OCI-M2 (cell line): ENCODE data around the gene USP48.

Experiments
- DNase-seq: peaks from one replicate; lab custom pipeline; 2025; ENCODE audit not compliant: unreplicated experiment; lab: John Stamatoyannopoulos, UW

USP48 gene

GRCh38 chr1:21655259-21655658, 127.7 kb downstream of the USP48 start:
- DNase-seq, result no peak

DNA sequence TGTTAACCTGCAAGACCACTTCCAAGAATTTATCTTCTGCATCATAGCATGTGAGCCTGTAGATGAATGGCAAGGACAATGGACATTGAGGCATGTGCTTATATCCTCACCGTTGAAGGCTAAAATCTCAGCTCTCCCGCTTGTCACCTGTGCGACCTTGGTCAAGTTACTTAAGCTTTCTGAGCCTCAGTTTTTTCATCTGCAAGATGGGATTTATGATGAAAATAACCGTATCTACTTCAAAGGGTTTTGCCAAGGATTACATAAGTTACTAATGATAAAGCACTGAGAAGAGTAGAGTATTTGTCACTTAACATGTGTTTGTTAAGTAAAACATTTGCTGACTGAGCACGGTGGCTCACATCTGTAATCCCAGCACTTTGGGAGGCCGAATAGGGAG, 128.7 kb downstream of the USP48 start:
- no peak for DNase-seq

DNA sequence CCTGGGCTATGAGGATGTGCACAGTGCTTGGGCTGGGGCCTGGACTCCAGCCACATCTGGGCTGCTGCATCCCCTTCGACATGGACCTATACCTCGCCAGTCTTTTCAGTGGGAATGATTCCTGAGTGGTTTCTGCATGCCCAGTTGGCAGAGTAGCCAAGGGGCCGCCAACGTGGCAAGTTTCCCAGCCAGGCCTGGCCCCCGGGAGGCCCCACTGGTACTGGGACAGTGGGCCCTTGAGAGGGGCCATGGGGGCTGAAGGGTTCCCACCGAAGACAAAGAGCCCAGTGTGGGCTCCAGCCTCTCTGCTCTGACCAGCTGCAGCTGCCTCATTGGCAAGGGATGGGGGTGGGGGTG, 129.2 kb downstream of the USP48 start:
- DNase-seq, result no peak

- DNase-seq, result no peak
Measured at GRCh38 chr1:21652937-21653743, 129.8 kb downstream of the USP48 start.

GRCh38 chr1:21652101-21652936, 130.6 kb downstream of the USP48 start:
- no peak for DNase-seq

DNA sequence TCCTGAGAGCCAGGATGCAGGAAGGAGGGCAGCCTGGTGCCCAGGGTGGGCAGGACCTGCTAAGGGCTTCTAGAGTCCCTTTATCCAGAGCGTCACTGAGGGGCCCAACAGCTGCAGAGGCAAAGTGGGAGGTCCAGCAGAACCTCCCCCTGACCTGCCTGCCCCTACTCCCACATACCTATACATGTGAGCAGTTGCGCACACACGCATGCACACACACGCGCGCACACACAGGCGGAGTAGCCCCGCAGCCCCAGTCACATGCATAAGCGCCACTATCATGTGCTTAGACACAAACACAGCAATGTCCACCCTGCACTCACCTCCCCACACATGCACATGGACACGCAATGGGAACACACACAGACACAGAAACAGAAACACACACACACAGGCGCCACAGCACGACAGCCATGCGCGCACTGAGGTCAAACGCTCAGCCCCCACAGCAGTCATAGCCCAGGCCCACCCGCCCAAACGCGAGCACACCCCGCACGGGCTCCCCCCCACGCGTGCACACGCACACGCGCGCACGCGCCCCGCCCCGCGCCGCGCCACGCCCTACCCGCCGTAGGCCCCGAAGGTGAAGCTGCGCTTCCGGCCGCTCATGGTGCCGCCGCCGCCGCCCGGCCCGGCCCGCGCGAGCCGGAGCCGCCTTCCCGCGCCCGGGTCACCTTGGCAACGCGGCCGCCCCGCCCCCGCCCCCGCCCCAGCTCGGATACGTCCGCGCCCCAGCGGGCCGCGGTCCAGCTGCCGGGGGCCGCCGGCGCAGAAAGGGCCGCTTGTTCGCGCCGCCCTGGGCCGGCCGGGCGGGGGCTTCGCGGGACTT, 131.5 kb downstream of the USP48 start:
- no peak for DNase-seq

GRCh38 chr1:21650400-21650799, 132.5 kb downstream of the USP48 start:
- DNase-seq, result no peak

GRCh38 chr1:21649315-21649714, 133.6 kb downstream of the USP48 start:
- no peak for DNase-seq

- DNase-seq, result no peak
Measured at GRCh38 chr1:21648791-21649190, 134.2 kb downstream of the USP48 start.

- no peak for DNase-seq
Measured at GRCh38 chr1:21648352-21648730, 134.6 kb downstream of the USP48 start.

DNA sequence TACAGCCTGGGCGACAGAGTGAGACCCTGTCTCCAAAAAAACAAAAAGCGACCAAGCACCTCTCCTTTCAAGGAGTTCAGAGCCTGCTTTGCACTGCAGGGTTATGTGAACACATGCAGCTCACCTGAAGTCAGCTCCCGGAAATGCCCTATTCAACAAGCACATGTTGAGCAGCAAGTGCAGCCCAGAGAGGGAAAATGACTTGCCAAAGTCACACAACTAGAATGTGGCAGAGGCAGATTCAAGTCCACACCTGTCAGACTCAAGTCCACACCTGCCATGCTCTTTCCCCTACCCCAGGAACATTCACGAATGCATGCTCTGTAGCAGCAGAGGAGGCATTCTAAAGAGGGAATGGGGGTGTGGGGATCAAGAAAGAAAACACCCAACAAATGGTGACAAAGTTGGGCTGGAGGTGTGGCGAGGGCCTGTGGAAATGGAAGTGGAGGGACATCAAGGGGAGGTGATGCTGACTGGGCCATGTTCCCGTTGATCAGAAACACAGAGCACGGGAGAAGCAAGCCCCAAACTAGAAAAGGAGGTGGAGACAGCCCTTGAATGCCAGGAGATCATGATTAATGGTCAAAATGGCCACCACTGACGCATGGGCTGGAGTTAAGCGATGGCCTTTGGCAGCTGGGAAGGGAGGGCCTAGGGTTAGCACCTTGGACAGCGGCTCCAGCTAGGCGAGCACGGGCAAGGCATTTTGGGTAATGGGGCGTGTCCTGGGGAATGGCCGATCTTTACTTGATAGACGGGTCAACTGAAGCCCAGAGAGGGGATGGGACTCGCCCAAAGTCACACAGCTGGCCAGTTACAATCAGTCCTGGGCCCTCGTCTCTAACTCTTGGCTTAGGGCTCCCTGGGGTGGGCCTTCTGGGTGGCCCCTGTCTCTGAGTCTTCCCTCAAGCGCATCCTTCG, 135.3 kb downstream of the USP48 start:
- DNase-seq, result peak; percentile 5

- no peak for DNase-seq
Measured at GRCh38 chr1:21645550-21645949, 137.4 kb downstream of the USP48 start.

DNA sequence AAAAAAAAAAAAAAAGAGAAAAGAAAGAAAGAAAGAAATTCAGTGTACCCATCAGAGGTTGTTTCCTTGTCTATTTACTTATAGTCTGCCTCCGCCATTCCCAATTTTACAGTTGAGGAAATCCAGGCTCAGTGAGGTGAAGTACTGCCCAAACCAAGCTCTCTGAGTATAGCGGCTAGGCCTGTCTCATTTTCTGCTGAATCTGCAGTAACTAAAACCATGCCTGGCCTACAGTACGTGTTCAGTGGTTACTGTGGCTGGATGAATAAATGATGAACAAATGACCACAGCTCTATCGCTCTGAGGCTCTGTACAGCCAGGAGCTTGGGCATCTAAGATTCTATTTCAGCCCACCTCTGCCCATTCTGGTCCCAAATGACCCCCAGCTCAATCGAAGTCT, 138.0 kb downstream of the USP48 start:
- DNase-seq, result no peak

GRCh38 chr1:21644348-21644747, 138.6 kb downstream of the USP48 start:
- DNase-seq, result no peak

- no peak for DNase-seq
Measured at GRCh38 chr1:21643624-21644023, 139.3 kb downstream of the USP48 start.

DNA sequence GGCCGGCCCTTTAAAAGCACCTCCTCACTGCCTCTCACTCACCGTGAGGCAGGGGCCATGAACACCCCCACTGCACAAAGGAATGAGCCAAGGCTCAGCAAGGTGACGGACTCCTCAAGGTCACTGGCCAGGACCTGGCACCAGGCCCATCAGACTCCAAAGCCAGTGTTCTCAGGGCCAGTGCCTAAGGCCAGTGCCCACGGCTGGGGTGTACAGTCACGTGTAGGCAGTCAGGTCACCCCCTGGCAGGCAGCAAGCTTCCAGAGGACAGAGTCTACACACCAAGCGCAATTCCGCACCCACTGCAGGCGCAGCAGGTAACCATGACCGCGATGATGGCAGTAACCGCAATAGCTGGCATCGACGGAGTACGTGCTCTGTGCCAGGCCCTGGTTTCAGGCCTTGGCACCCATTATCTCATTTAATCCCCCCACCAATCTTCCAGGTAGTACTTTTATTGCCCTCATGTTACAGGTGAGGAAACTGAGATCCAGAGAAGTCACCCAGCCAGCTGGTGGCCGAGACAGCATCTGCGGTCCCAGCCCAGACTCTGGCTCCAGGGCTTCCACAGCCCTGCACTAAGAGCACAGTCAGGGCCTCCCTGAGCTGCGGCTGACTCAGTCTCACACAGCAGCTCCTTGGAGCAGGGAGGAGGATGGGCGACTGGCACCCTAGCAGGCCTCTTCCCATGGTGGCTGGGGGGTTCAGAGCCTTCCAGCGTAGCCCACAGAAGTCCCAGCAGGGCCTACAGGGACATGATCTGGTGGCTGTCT, 140.8 kb downstream of the USP48 start:
- DNase-seq, result no peak

- no peak for DNase-seq
Measured at GRCh38 chr1:21641537-21641936, 141.4 kb downstream of the USP48 start.

DNA sequence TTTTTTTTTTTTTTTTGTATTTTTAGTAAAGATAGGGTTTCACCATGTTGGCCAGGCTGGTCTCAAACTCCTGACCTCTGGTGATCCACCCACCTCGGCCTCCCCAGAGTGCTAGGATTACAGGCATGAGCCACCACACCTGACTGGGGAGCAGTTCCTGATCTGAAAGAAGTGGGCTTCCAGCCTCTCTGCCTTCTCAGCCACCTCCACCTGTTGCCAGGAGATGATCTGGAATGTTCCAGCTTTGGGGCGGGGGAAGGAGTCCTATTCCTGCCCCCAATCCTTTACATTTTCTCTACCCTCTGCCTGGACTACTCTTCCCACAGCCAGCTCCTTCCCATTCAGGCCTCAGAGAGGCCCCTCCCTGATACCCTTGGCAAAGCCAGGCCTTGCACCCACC, 141.9 kb downstream of the USP48 start:
- no peak for DNase-seq

- no peak for DNase-seq
Measured at GRCh38 chr1:21640653-21641052, 142.3 kb downstream of the USP48 start.

DNA sequence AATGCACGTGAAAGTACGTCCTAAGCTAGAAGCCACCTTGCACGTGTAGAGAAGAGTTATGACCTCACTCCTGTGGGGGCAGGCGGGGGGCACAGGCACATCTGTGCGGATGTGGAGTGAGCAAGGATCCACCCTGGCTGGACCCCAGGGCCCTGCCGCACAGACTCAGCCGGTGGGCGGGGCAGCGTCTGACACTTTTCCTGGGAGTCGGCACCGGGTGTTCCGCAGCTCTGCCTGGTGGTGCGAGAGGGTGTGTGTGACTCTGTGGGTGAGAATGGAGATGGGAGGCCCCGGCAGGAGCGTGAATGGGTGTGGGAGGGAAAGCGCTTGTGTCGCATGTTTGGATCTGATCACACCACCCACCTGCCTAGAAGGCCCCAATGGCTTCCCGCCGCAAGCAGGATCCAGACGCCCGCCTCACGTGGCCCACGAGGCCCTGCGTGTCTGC, 143.3 kb downstream of the USP48 start:
- no peak for DNase-seq
